SK-N-SH treated with all-trans-retinoic acid at 6 μM for 48 hours (cell line): Measurements from ENCODE around the gene TPRN.

Experiments used
- ATAC-seq: fragments of 200-7000 bp; cut with Tn5 transposase; 3 replicates; pipeline ENCODE4 v1.9.1; 2020; ENCODE audit warnings: mild to moderate bottlenecking, moderate library complexity
- ARNTL ChIP-seq: fragments of 450-650 bp; formaldehyde crosslinking; IDR thresholded peaks from 2 replicates; pipeline ENCODE4 v1.5.0; 2020; ENCODE audit warnings: low read depth, mild to moderate bottlenecking, moderate library complexity, borderline replicate concordance
- BACH2 ChIP-seq: fragments of 250-450 bp; sonication (Bioruptor Pico); IDR thresholded peaks from 2 replicates; pipeline ENCODE4 v1.9.0; 2021; ENCODE audit warnings: mild to moderate bottlenecking, borderline replicate concordance
- CREB5 ChIP-seq: fragments of 250-450 bp; sonication (Bioruptor Pico); IDR thresholded peaks from 2 replicates; pipeline ENCODE4 v1.5.1; 2020; ENCODE audit warnings: low read depth, mild to moderate bottlenecking, moderate library complexity
- CSDC2 ChIP-seq: fragments of 250-450 bp; sonication (Bioruptor Pico); IDR thresholded peaks from 2 replicates; pipeline ENCODE4 v1.5.0; 2020; ENCODE audit warnings: mild to moderate bottlenecking, moderate library complexity
- CSRNP3 ChIP-seq: fragments of 250-450 bp; sonication (Bioruptor Pico); IDR thresholded peaks from 2 replicates; pipeline ENCODE4 v1.5.1; 2021; ENCODE audit warnings: mild to moderate bottlenecking, moderate library complexity
- ESRRG ChIP-seq: fragments of 250-450 bp; sonication (Bioruptor Pico); IDR thresholded peaks from 2 replicates; pipeline ENCODE4 v1.6.1; 2021; ENCODE audit warnings: mild to moderate bottlenecking
- GLIS3 ChIP-seq: fragments of 250-450 bp; sonication (Bioruptor Pico); IDR thresholded peaks from 2 replicates; pipeline ENCODE4 v1.5.0; 2020; ENCODE audit warnings: mild to moderate bottlenecking, moderate library complexity
- ISL1 ChIP-seq: fragments of 250-450 bp; sonication (Bioruptor Pico); IDR thresholded peaks from 2 replicates; pipeline ENCODE4 v2.1.2; 2022; ENCODE audit warnings: mild to moderate bottlenecking, moderate library complexity
- OSR1 ChIP-seq: fragments of 250-450 bp; sonication (Bioruptor Pico); IDR thresholded peaks from 2 replicates; pipeline ENCODE4 v1.8.0; 2022; ENCODE audit warnings: moderate library complexity, mild to moderate bottlenecking, inconsistent platforms
- PATZ1 ChIP-seq: fragments of 250-450 bp; sonication (Bioruptor Pico); IDR thresholded peaks from 2 replicates; pipeline ENCODE4 v1.8.0; 2020; ENCODE audit warnings: mild to moderate bottlenecking, moderate library complexity, borderline replicate concordance
- PPARA ChIP-seq: fragments of 250-450 bp; sonication (Bioruptor Pico); IDR thresholded peaks from 2 replicates; pipeline ENCODE4 v1.5.0; 2020; ENCODE audit warnings: mild to moderate bottlenecking, borderline replicate concordance
- RARB ChIP-seq: fragments of 250-450 bp; sonication (Bioruptor Pico); IDR thresholded peaks from 2 replicates; pipeline ENCODE4 v1.8.0; 2021; ENCODE audit warnings: mild to moderate bottlenecking, moderate library complexity
- SNAI2 ChIP-seq: fragments of 250-450 bp; sonication (Bioruptor Pico); IDR thresholded peaks from 2 replicates; pipeline ENCODE4 v1.5.0; 2020; ENCODE audit warnings: mild to moderate bottlenecking, moderate library complexity
- TCF4 ChIP-seq: fragments of 250-450 bp; sonication (Bioruptor Pico); IDR thresholded peaks from 2 replicates; pipeline ENCODE4 v1.8.0; 2021; ENCODE audit warnings: mild to moderate bottlenecking, moderate library complexity, borderline replicate concordance
- TOX ChIP-seq: fragments of 250-450 bp; sonication (Bioruptor Pico); IDR thresholded peaks from 2 replicates; pipeline ENCODE4 v1.8.0; 2021; ENCODE audit warnings: mild to moderate bottlenecking, moderate library complexity, borderline replicate concordance
- ZC3H10 ChIP-seq: fragments of 250-450 bp; sonication (Bioruptor Pico); IDR thresholded peaks from 2 replicates; pipeline ENCODE4 v1.5.1; 2021; ENCODE audit warnings: mild to moderate bottlenecking, moderate library complexity
- ZFP3 ChIP-seq: fragments of 250-450 bp; sonication (Bioruptor Pico); IDR thresholded peaks from 2 replicates; pipeline ENCODE4 v1.5.0; 2020; ENCODE audit warnings: mild to moderate bottlenecking, moderate library complexity
- ZFP30 ChIP-seq: fragments of 450-650 bp; formaldehyde crosslinking; IDR thresholded peaks from 2 replicates; pipeline ENCODE4 v1.5.0; 2022; ENCODE audit warnings: mild to moderate bottlenecking, moderate library complexity
- ZNF565 ChIP-seq: fragments of 450-650 bp; formaldehyde crosslinking; conservative IDR thresholded peaks from 2 replicates; pipeline ENCODE4 v1.5.0; 2020; ENCODE audit warnings: low read depth, mild to moderate bottlenecking, moderate library complexity
- ZNF70 ChIP-seq: fragments of 450-650 bp; formaldehyde crosslinking; IDR thresholded peaks from 2 replicates; pipeline ENCODE4 v1.5.0; 2020; ENCODE audit warnings: mild to moderate bottlenecking, moderate library complexity
- ZNF8 ChIP-seq: fragments of 450-650 bp; formaldehyde crosslinking; IDR thresholded peaks from 2 replicates; pipeline ENCODE4 v1.5.0; 2020; ENCODE audit warnings: mild to moderate bottlenecking, moderate library complexity
- TF ChIP-seq, protein P1 (sequence below): fragments of 250-450 bp; sonication (Bioruptor Pico); IDR thresholded peaks from 2 replicates; pipeline ENCODE4 v1.5.0; 2020; ENCODE audit warnings: mild to moderate bottlenecking, moderate library complexity

Gene TPRN

DNA sequence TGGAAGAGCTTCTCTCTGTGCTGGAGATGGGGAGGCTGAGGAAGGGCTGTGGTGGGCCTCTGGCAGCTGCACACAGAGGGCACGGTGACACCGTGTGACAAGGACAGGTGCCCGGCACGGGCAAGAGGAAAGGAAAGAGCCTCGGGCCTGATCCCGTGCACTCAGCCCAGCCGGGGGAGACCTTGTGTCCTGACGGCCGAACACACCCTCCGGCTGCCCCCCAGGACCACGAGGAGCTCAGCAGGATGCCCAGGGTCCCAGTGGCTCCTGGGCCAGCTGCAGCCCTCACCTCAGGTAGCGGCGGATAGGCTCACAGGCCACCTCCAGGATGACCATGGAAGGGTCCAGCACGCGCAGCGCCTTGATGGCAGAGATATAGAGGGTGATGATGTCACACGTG lies 17.7 kb downstream of the TPRN start:
- TF ChIP-seq GLIS3 (CRISPR knock-in tag): no peak
- no peak for TF ChIP-seq ZFP3 (CRISPR knock-in tag)
- TF ChIP-seq ZNF8: no peak
- TF ChIP-seq PATZ1: no peak
- TF ChIP-seq TCF4: no peak
- no peak for TF ChIP-seq ISL1
- no peak for ATAC-seq

- TF ChIP-seq ESRRG (CRISPR knock-in tag) (no peak), PATZ1 (no peak), PPARA (CRISPR knock-in tag) (no peak), OSR1 (CRISPR knock-in tag) (no peak), ARNTL (no peak), ZC3H10 (CRISPR knock-in tag) (no peak), CREB5 (CRISPR knock-in tag) (no peak), CSRNP3 (CRISPR knock-in tag) (no peak), TOX (CRISPR knock-in tag) (no peak), ZNF70 (CRISPR knock-in tag) (no peak)
- TF ChIP-seq, protein P1, sequence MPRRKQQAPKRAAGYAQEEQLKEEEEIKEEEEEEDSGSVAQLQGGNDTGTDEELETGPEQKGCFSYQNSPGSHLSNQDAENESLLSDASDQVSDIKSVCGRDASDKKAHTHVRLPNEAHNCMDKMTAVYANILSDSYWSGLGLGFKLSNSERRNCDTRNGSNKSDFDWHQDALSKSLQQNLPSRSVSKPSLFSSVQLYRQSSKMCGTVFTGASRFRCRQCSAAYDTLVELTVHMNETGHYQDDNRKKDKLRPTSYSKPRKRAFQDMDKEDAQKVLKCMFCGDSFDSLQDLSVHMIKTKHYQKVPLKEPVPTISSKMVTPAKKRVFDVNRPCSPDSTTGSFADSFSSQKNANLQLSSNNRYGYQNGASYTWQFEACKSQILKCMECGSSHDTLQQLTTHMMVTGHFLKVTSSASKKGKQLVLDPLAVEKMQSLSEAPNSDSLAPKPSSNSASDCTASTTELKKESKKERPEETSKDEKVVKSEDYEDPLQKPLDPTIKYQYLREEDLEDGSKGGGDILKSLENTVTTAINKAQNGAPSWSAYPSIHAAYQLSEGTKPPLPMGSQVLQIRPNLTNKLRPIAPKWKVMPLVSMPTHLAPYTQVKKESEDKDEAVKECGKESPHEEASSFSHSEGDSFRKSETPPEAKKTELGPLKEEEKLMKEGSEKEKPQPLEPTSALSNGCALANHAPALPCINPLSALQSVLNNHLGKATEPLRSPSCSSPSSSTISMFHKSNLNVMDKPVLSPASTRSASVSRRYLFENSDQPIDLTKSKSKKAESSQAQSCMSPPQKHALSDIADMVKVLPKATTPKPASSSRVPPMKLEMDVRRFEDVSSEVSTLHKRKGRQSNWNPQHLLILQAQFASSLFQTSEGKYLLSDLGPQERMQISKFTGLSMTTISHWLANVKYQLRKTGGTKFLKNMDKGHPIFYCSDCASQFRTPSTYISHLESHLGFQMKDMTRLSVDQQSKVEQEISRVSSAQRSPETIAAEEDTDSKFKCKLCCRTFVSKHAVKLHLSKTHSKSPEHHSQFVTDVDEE (CRISPR knock-in tag): no peak
- ATAC-seq: no peak
Measured at GRCh38 chr9:137181680-137182079, 18.9 kb downstream of the TPRN start.

GRCh38 chr9:137180491-137180890 lies 20.1 kb downstream of the TPRN start:
- ATAC-seq: no peak
- TF ChIP-seq ZFP3 (CRISPR knock-in tag) (no peak), CSDC2 (no peak)

DNA sequence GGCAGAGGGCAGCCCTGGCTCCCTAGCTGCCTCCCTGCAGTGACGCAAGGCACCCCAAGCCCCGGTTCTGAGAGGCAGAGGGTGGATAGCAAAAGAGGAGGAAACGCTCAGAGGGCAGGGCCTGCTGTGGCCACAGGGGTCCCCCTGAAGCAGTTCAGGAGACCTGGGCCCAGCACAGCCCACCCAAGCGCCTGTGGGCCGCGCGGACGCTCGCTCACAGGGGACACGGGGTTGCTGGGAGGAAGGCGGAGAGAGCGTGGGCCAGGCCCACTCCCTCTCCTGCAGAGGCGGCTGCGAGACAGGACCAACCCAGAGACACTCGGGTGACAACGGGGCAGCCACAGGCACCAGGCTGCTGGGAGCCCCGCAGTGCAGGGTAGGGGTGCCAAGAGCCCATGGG lies 20.8 kb downstream of the TPRN start:
- ATAC-seq: no peak
- no peak for TF ChIP-seq ZFP30 (CRISPR knock-in tag)
- no peak for TF ChIP-seq ARNTL
- TF ChIP-seq, protein P1 (CRISPR knock-in tag): no peak
- no peak for TF ChIP-seq OSR1 (CRISPR knock-in tag)
- no peak for TF ChIP-seq PPARA (CRISPR knock-in tag)
- TF ChIP-seq SNAI2: no peak
- TF ChIP-seq ISL1: no peak
- TF ChIP-seq ZC3H10 (CRISPR knock-in tag): no peak
- no peak for TF ChIP-seq TOX (CRISPR knock-in tag)
- no peak for TF ChIP-seq BACH2
- TF ChIP-seq ZNF8: no peak
- TF ChIP-seq ZNF565 (CRISPR knock-in tag): no peak
- no peak for TF ChIP-seq RARB
- TF ChIP-seq PATZ1: no peak
- no peak for TF ChIP-seq GLIS3 (CRISPR knock-in tag)
- TF ChIP-seq ESRRG (CRISPR knock-in tag): no peak
- TF ChIP-seq TCF4: no peak
